GM06990 (cell line): Measurements from ENCODE around the gene FFAR3.

Experiments
- DNase-seq: peaks from one replicate; pipeline ENCODE4 v3.0.0-alpha.2; 2011; ENCODE audit not compliant: insufficient read length; ENCODE audit errors: extremely low read depth
- H3K27me3 ChIP-seq: replicated peaks from 2 replicates; pipeline ENCODE4 v1.6.0; 2011; ENCODE audit warnings: low read length; ENCODE audit not compliant: control insufficient read depth, insufficient read depth
- H3K36me3 ChIP-seq: 2 replicates; pipeline ENCODE4 v1.5.1; 2011; ENCODE audit warnings: low read length; ENCODE audit not compliant: control insufficient read depth, insufficient read depth
- H3K4me3 ChIP-seq: replicated peaks from 2 replicates; pipeline ENCODE4 v1.5.1; 2011; ENCODE audit warnings: low read depth, mild to moderate bottlenecking, control low read depth, low read length
- CTCF ChIP-seq: IDR thresholded peaks from 2 replicates; pipeline ENCODE4 v1.5.1; 2011; ENCODE audit warnings: low read length, control low read depth, mild to moderate bottlenecking, inconsistent platforms; ENCODE audit not compliant: insufficient read depth, poor library complexity, severe bottlenecking

FFAR3 gene

DNA sequence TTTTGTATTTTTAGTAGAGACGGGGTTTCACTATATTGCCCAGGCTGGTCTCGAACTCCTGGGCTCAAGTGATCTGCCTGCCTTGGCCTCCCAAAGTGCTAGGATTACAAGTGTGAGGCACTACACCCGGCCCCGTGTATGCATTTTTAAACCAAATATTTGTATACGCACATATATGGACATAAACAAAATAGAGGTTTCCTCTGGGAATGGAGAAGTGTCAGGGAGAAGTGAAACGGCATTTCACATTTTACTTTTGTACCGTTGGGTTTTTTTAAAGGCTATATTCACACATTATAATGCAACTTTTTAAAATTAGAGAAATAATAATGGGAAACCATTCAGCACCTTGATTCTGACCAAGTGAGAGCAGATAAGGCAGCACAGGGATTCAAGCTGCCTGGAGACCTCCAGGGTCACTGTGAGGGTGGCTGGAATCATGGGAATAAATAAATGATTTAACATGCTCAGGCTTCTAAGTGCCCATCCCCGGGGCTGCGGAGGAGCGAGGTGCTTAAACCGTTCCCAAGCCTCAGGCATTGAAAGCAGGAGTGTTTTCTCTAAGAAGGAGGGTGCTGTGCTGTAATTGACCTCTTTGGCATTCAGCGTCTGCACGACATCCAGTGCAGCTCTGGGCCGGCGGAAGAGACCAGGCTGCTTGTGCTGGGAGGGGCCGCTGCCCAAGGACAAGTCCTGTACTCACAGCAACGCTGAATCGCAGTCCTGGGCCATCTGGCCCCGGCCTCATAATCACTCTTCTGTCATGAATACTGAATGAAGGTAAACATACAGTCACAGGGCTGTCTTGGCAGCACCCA is 37.3 kb downstream of the FFAR3 start:
- no peak for DNase-seq
- no peaks in the 10 kb centered on the region for H3K27me3 ChIP-seq
- H3K4me3 ChIP-seq, result no peak overlapping the region
- no peaks in the 10 kb centered on the region for H3K36me3 ChIP-seq
- no peak for TF ChIP-seq CTCF

DNA sequence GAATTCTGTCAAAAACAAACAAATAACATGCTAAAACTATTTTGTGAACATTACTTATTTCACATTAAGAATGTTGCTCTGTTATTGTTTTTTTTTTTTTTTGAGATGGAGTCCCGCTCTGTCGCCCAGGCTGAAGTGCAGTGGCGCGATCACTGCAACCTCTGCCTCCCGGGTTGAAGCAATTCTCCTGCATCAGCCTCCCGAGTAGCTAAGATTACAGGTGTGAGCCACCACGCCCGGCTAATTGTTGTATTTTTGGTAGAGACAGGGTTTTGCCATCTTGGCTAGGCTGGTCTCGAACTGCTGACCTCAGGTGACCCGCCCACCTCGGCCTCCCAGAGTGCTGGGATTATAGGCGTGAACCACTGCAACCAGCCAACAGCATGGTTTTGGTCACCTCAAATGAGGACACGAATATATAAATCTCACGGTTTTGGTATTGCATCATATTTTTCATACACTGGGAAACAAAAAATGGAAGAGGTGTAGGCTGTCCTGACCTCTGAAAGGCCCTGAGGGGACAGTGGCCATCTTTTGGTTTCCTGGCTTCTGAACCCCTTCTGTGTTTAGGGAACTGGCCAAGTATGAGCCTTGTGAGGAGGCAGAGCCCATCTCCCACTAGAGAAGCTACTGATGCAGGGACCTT is 38.1 kb downstream of the FFAR3 start:
- no peak for DNase-seq
- no peaks in the 10 kb centered on the region for H3K36me3 ChIP-seq
- no peaks in the 10 kb centered on the region for H3K27me3 ChIP-seq
- TF ChIP-seq CTCF, result no peak
- no peak overlapping the region for H3K4me3 ChIP-seq

DNA sequence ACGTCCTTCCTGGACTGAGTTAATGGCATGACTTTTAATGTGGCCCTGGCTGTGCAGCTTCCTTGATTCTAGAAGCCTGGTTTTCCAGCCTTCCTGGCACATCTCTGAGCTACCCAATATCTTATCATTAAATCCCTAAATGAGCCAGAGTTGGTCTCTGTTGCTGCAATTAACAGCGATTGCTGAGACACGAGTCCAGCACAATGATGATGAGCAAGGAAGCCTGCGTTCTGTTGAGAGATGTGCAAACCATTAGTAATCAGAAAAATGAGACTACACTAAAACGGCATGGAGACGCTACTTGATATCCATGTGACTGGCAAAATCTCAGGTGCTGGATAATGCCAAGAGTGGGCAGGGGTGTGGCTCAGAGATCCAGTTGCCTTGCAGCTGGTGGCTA is 38.8 kb downstream of the FFAR3 start:
- DNase-seq, result no peak
- no peaks in the 10 kb centered on the region for H3K36me3 ChIP-seq
- no peak for TF ChIP-seq CTCF

DNA sequence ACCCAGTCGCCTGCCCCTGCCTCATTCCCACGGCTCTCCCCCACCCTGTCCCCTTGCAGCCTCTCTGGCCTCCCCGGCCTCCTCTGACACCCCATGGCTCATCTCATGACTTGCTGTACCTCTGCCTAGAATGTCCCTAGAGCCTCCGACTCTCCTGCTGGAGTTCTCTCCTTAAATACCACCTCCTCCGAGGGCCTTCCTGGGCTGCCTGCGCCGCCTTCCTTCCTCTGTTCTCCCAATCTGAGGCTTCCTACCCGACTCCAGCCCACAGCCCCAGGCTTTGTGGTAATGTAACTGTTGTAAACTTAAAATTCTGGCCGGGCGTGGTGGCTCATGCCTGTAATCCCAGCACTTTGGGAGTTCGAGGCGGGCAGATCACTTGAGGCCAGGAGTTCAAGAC is 40.3 kb downstream of the FFAR3 start:
- Histone ChIP-seq H3K27me3 (no peaks in the 10 kb centered on the region), H3K4me3 (no peak overlapping the region), H3K36me3 (no peaks in the 10 kb centered on the region)
- DNase-seq, result no peak
- TF ChIP-seq CTCF, result no peak

More for the DNA sequence above, 38.8 kb downstream of the FFAR3 start:
- Histone ChIP-seq H3K4me3 (no peak overlapping the region), H3K27me3 (no peaks in the 10 kb centered on the region)

DNA sequence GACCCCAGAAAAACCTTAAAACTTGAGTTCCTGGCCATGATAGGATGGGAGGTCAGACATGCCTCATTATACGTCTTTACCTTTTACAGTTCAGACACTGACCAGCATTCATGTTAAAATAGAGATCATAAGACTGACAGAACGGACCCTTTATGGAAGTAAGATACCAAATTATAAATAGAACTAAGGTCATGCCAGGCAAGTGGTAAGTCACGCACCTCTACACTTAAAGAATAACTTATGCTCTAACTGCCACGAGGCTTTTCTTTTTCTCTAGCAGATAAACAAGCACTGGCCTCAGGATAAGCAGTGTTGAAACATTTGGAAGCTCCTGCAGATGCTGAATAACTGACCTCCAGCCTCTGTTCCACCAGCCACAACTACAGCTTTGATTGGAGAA is 41.0 kb downstream of the FFAR3 start:
- H3K4me3 ChIP-seq, result no peak overlapping the region
- TF ChIP-seq CTCF, result no peak
- no peaks in the 10 kb centered on the region for H3K36me3 ChIP-seq
- DNase-seq, result no peak
- no peaks in the 10 kb centered on the region for H3K27me3 ChIP-seq
